ENCODE results near the gene PIAS4. TPM values are rescaled to one million over a fixed set of nuclear protein-coding genes. Genes with fewer than 3 reads are reported as not detected.

The PIAS4 gene
- total RNA-seq, 2 donors from 2014 or later, result 12.7 to 17.1 TPM

- Histone ChIP-seq H3K4me1 (peaks cover 58% of the 10 kb centered on the region), H3K27me3 (no peaks in the 10 kb centered on the region), H3K4me3 (no peak overlapping the region), H3K9me3 (no peaks in the 10 kb centered on the region), H3K36me3 (replicated peaks in 1 of 2; ENCODE audit: insufficient read depth in 1 of 2, low read depth in 2 of 2) (no peaks in the 10 kb centered on the region), H3K27ac (peak overlapping the region; percentile 32 to 85 (median 48))
- peak; percentile 63 for ATAC-seq
- TF ChIP-seq POLR2A (IDR thresholded peaks at IDR 0.05) (no peak), CTCF (IDR thresholded peaks at IDR 0.05) (no peak)
- intact Hi-C loops (cut with DNase I), result no loop called here
- DNase-seq, result peak; percentile 57 to 79 (median 74)
- WGBS, 2 donors, result 29 to 30% methylated on average over 13 to 36 of the region's 37 CpGs
Measured at GRCh38 chr19:4015705-4016402, 8.3 kb downstream of the PIAS4 start.

DNA sequence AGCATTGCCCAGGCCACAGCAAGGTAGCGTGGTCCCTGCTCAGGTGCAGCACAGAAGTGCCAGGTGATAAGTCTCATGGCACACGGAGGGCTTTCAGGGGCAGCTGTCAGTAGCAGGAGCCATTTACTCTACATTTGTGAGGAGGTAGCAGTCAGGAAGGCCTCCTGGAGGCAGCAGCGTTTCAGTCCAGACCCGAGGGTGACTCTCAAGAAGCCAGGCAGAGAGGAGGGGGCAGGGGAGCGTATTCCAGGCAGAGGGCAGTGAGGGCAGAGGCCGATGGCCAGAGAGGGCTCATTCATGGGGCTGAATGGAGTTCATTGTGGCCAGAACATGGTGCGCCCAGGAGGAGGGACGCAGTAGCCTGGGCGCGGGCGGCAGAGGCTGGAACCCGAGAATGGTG is 8.9 kb downstream of the PIAS4 start:
- ATAC-seq, result no peak
- Histone ChIP-seq H3K27ac (peak overlapping the region in 3 of 4 donors; percentile 43 to 85 (median 52)), H3K36me3 (replicated peaks in 1 of 2; ENCODE audit: insufficient read depth in 1 of 2, low read depth in 2 of 2) (no peaks in the 10 kb centered on the region), H3K9me3 (no peaks in the 10 kb centered on the region), H3K4me1 (peaks cover 52% of the 10 kb centered on the region), H3K4me3 (no peak overlapping the region), H3K27me3 (no peaks in the 10 kb centered on the region)
- 69 to 86% methylated on average over 11 of the region's 12 CpGs for WGBS, 2 donors
- no peak for DNase-seq
- intact Hi-C loops (cut with DNase I), result no loop called here
- no peak for TF ChIP-seq CTCF (IDR thresholded peaks at IDR 0.05)
- TF ChIP-seq POLR2A (IDR thresholded peaks at IDR 0.05), result no peak

GRCh38 chr19:4016903-4017638 is 9.5 kb downstream of the PIAS4 start:
- no peaks in the 10 kb centered on the region for H3K9me3 ChIP-seq
- peak overlapping the region in 2 of 4 donors; percentile 43 to 85 for H3K27ac ChIP-seq
- ATAC-seq (no peak), DNase-seq (no peak)
- TF ChIP-seq POLR2A (IDR thresholded peaks at IDR 0.05) (no peak), CTCF (IDR thresholded peaks at IDR 0.05) (no peak)
- peaks cover 48% of the 10 kb centered on the region for H3K4me1 ChIP-seq
- H3K36me3 ChIP-seq (replicated peaks in 1 of 2; ENCODE audit: insufficient read depth in 1 of 2, low read depth in 2 of 2), result no peaks in the 10 kb centered on the region
- intact Hi-C loops (cut with DNase I), result no loop called here
- H3K4me3 ChIP-seq, result no peak overlapping the region
- no peaks in the 10 kb centered on the region for H3K27me3 ChIP-seq
- WGBS, 2 donors, result 89 to 100% methylated on average over 4 to 15 of the region's 15 CpGs

- intact Hi-C loops (cut with DNase I), result no loop called here
- Histone ChIP-seq H3K27me3 (no peaks in the 10 kb centered on the region), H3K4me1 (peaks cover 37% of the 10 kb centered on the region), H3K27ac (no peak overlapping the region), H3K9me3 (no peaks in the 10 kb centered on the region), H3K4me3 (no peak overlapping the region), H3K36me3 (replicated peaks in 1 of 2; ENCODE audit: insufficient read depth in 1 of 2, low read depth in 2 of 2) (no peaks in the 10 kb centered on the region)
- DNase-seq (no peak), ATAC-seq (no peak)
- TF ChIP-seq POLR2A (IDR thresholded peaks at IDR 0.05) (no peak), CTCF (IDR thresholded peaks at IDR 0.05) (no peak)
- WGBS, 2 donors, result 82 to 83% methylated on average over 11 to 21 of the region's 22 CpGs
Measured at GRCh38 chr19:4018140-4018613, 10.6 kb downstream of the PIAS4 start.

Data from body of pancreas (tissue), 4 donors.